ENCODE results near the gene KIF5B. TPM values are rescaled to one million over a fixed set of nuclear protein-coding genes. Genes with fewer than 3 reads are reported as not detected.
"Not testable (repeated sequence)": the region's sequence is repeated elsewhere in the genome, so short reads cannot be mapped to it uniquely, and the experiment has no call there.

The KIF5B gene
- total RNA-seq, 4 donors from 2014 or later = 69.6 to 104 (median 75.2) TPM

GRCh38 chr10:32073659-32074058 is 17.4 kb upstream of the KIF5B start:
- WGBS = 93% methylated on average over 1 of the region's 1 CpG
- DNase-seq (ENCODE audit: low spot score in 2 of 2) = no peak
- Histone ChIP-seq H3K27me3 (no peaks in the 10 kb centered on the region), H3K36me3 (no peaks in the 10 kb centered on the region), H3K27ac (no peak overlapping the region), H3K4me3 (no peak overlapping the region), H3K9me3 (no peaks in the 10 kb centered on the region), H3K4me1 (peaks cover 8% of the 10 kb centered on the region)
- no peak for TF ChIP-seq POLR2AphosphoS5 (IDR thresholded peaks at IDR 0.05)
- TF ChIP-seq POLR2A (IDR thresholded peaks at IDR 0.05) = no peak
- TF ChIP-seq CTCF (IDR thresholded peaks at IDR 0.05) = no peak
- no peak for TF ChIP-seq EP300 (IDR thresholded peaks at IDR 0.05)

- TF ChIP-seq EP300 (IDR thresholded peaks at IDR 0.05) = no peak
- TF ChIP-seq POLR2A (IDR thresholded peaks at IDR 0.05) = no peak
- no peak for TF ChIP-seq POLR2AphosphoS5 (IDR thresholded peaks at IDR 0.05)
- no peak for TF ChIP-seq CTCF (IDR thresholded peaks at IDR 0.05)
- H3K36me3 ChIP-seq = no peaks in the 10 kb centered on the region
- H3K4me3 ChIP-seq = no peak overlapping the region
- 87% methylated on average over 5 of the region's 5 CpGs for WGBS
- no peaks in the 10 kb centered on the region for H3K27me3 ChIP-seq
- no peaks in the 10 kb centered on the region for H3K9me3 ChIP-seq
- H3K27ac ChIP-seq = no peak overlapping the region
- peaks cover 5% of the 10 kb centered on the region for H3K4me1 ChIP-seq
- no peak for DNase-seq (ENCODE audit: low spot score in 2 of 2)
Observed at GRCh38 chr10:32073128-32073527, 16.9 kb upstream of the KIF5B start.

GRCh38 chr10:32072025-32072800 is 16.0 kb upstream of the KIF5B start:
- Histone ChIP-seq H3K4me1 (no peaks in the 10 kb centered on the region), H3K36me3 (no peaks in the 10 kb centered on the region), H3K27me3 (no peaks in the 10 kb centered on the region), H3K4me3 (no peak overlapping the region), H3K9me3 (no peaks in the 10 kb centered on the region), H3K27ac (no peak overlapping the region)
- TF ChIP-seq POLR2A (IDR thresholded peaks at IDR 0.05) (no peak), EP300 (IDR thresholded peaks at IDR 0.05) (no peak)
- 83% methylated on average over 7 of the region's 7 CpGs for WGBS
- no peak for DNase-seq (ENCODE audit: low spot score in 2 of 2)

GRCh38 chr10:32070645-32071044 is 14.4 kb upstream of the KIF5B start:
- 70% methylated on average over 2 of the region's 2 CpGs for WGBS
- Histone ChIP-seq H3K36me3 (no peaks in the 10 kb centered on the region), H3K27me3 (no peaks in the 10 kb centered on the region), H3K4me1 (no peaks in the 10 kb centered on the region), H3K27ac (no peak overlapping the region), H3K9me3 (no peaks in the 10 kb centered on the region), H3K4me3 (no peak overlapping the region)
- TF ChIP-seq POLR2A (IDR thresholded peaks at IDR 0.05) (no peak), CTCF (IDR thresholded peaks at IDR 0.05) (no peak), POLR2AphosphoS5 (IDR thresholded peaks at IDR 0.05) (no peak), EP300 (IDR thresholded peaks at IDR 0.05) (no peak)
- DNase-seq (ENCODE audit: low spot score in 2 of 2) = no peak

GRCh38 chr10:32068569-32068968 is 12.3 kb upstream of the KIF5B start:
- no peak for TF ChIP-seq POLR2AphosphoS5 (IDR thresholded peaks at IDR 0.05)
- TF ChIP-seq POLR2A (IDR thresholded peaks at IDR 0.05) = no peak
- TF ChIP-seq EP300 (IDR thresholded peaks at IDR 0.05) = no peak
- no peak for TF ChIP-seq CTCF (IDR thresholded peaks at IDR 0.05)
- DNase-seq (ENCODE audit: low spot score in 2 of 2) = no peak
- WGBS = 78% methylated on average over 12 of the region's 12 CpGs
- Histone ChIP-seq H3K4me1 (no peaks in the 10 kb centered on the region), H3K27me3 (no peaks in the 10 kb centered on the region), H3K27ac (no peak overlapping the region), H3K36me3 (no peaks in the 10 kb centered on the region), H3K4me3 (no peak overlapping the region), H3K9me3 (no peaks in the 10 kb centered on the region)

- H3K36me3 ChIP-seq; H3K4me1 ChIP-seq; H3K27me3 ChIP-seq; H3K9me3 ChIP-seq; DNase-seq (ENCODE audit: low spot score in 2 of 2); H3K4me3 ChIP-seq; H3K27ac ChIP-seq: not testable (repeated sequence)
- WGBS = 90% methylated on average over 5 of the region's 5 CpGs
Observed at GRCh38 chr10:32067931-32068330, 11.7 kb upstream of the KIF5B start.
